ENCODE measurements around the gene MAP9.
"Not testable (repeated sequence)": the region's sequence is repeated elsewhere in the genome, so short reads cannot be mapped to it uniquely, and the experiment has no call there.

MAP9 gene

GRCh38 chr4:155339999-155340398 lies 36.8 kb downstream of the MAP9 start:
- no peak for DNase-seq

DNA sequence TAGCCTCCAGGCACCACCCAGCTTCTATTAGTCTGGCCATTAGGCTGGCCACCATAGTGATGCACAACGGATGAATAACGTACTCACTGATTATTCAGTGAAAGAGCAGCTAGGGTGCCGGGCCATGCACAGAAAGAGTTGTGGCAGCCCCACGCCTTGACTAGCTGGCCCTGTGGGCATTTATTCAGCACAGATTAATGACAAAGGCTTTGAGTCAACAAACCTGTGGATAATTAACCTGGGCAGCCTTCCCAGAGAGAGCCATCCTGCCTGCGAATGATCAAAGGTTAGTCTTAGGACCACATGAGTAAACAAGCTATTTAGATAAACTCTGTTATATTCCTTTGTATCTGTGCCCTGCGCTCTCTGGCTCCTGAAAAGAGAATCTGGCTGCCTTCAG lies 37.2 kb downstream of the MAP9 start:
- DNase-seq = no peak

DNA sequence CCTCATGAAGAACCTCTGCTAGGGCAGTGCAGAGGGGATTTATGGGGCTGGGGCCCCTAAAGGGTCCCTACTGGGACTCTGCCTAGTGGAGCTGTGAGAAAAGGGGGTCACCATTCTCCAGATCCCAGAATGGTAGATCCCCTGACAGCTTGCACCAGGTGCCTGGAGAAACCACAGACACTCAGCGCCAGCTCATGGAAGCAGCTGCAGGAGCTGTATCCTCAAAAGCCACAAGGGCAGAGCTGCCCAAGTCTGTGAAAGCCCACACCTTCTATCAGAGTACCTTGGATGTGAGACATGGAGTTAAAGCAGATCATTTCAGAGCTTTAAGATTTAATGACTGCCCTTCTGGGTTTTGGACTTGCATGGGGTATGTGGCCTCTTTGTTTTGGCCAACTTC lies 38.6 kb downstream of the MAP9 start:
- DNase-seq = no peak

- DNase-seq = no peak
Measured at GRCh38 chr4:155336242-155336641, 40.5 kb downstream of the MAP9 start.

- DNase-seq = no peak
Measured at GRCh38 chr4:155331478-155331877, 45.3 kb downstream of the MAP9 start.

DNA sequence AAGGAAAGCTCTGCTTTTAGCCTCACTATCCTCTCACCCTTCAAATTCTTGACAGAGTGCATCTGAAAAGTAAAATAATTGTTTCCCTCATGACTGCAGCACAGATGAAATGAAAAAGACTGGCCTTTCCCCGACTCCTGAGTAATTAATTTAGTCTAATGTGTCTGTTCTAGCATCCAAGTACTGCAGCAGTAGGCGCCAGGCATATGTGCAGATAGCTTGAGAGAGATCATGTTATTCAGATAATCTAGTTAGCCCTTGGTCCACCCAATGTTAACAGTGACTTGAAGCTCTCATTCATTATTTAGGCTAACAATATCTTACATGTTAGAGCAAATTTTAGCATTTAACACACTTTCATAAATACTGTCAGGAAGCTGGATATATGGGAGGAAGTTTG lies 54.0 kb downstream of the MAP9 start:
- no peak for DNase-seq

GRCh38 chr4:155321006-155321405 lies 55.8 kb downstream of the MAP9 start:
- DNase-seq = no peak

- DNase-seq = no peak
Measured at GRCh38 chr4:155319516-155319915, 57.2 kb downstream of the MAP9 start.

GRCh38 chr4:155312027-155312426 lies 64.7 kb downstream of the MAP9 start:
- DNase-seq = not testable (repeated sequence)

- no peak for DNase-seq
Measured at GRCh38 chr4:155307731-155308277, 69.0 kb downstream of the MAP9 start.

GRCh38 chr4:155305619-155306018 lies 71.1 kb downstream of the MAP9 start:
- no peak for DNase-seq

- no peak for DNase-seq
Measured at GRCh38 chr4:155304375-155304774, 72.4 kb downstream of the MAP9 start.

DNA sequence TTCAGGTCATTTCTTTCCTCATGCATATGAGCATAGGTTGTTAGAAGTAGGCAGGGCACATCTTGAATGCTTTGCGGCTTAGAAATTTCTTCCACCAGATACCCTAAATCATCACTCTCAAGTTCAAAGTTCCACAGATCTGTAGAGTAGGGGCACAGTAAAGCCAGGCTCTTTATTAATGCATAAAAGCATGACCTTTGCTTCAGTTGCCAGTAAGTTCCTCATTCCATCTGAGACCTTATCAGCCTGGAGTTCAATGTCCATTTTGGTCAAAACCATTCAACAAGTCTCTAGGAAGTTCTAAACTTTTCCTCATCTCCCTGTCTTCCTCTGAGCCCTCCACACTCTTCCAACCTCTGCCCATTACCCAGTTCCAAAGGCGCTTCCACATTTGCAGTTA lies 77.7 kb downstream of the MAP9 start:
- no peak for DNase-seq

Measured in NCI-H2171 (cell line).